HG02870 (cell line): ENCODE measurements around the gene CHRDL1.
"Not testable (repeated sequence)": the region's sequence is repeated elsewhere in the genome, so short reads cannot be mapped to it uniquely, and the experiment has no call there.

Experiments
- ATAC-seq: cut with Tn5 transposase; IDR thresholded peaks from one replicate; pipeline ENCODE4 v1.9.1; 2021; ENCODE audit warnings: mild to moderate bottlenecking, moderate library complexity; ENCODE audit not compliant: unreplicated experiment

CHRDL1 gene

DNA sequence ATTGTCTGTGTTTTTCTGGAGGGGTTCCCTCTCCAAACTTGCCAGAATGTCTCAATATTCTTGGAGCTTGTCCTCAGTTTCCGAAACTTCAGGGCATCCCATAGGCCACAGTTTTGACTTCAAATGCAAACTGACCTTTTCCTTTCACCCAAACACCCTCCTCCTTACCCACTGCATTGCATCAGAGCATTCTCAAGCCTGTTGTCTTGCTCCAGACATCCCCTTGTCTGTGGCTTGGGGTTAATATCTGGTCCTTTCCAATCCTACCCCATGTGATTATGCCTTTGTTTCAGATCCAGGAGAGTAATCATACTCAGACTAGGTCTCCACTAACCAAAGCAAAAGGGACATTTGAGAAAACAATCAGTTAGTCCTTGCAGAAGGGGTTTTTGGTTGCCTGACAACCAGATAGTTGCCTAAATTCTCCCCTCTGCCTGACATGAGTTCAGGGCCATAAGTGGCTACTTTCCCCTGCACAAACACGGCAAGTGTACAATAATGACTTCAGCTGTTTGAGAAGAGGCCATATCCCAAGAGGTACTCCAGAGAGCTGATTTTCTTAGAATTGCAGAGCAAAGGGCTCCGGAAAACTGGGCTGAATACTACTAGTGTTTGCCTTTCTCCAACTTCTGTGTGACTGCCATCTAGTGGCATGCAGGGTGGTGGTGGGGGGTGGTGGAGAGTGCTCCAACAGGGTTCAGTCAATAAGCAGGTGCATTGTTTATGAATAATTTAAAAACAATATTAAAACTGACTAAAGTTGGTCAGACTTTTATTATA is 130.2 kb downstream of the CHRDL1 start:
- ATAC-seq: peak; percentile 84

DNA sequence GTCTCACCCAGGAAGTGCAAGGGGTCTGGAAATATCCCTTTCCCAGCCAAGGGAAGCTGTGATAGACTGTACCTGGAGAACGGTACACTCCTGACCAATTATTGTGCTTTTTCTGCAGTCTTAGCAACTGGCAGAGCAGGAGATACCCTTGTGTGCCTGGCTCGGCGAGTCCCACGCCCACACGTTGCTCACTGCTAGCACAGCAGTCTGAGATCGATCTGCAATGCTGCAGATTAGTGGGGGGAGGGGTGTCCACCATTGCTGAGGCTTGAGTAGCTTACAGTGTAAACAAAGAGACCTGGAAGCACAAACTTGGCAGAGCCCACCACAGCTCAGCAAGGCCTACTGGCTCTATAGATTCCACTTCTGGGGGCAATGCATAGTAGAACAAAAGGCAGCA is 138.5 kb downstream of the CHRDL1 start:
- no peak for ATAC-seq

- not testable (repeated sequence) for ATAC-seq
Measured at GRCh38 chrX:110654280-110654679, 141.3 kb downstream of the CHRDL1 start.

- no peak for ATAC-seq
Measured at GRCh38 chrX:110646386-110646785, 149.2 kb downstream of the CHRDL1 start.
